HEK293 (cell line): ENCODE measurements around the gene DNAJC7.
A peak's percentile ranks its signal among the peaks of the same experiment; 100 is the strongest.

Experiments used
- GLI4 ChIP-seq: fragments of 450-650 bp; formaldehyde crosslinking; IDR thresholded peaks from 2 replicates; pipeline ENCODE4 v1.5.1; 2016; ENCODE audit warnings: missing biosample characterization, missing genetic modification characterization
- SALL2 ChIP-seq: fragments of 450-650 bp; formaldehyde crosslinking; IDR thresholded peaks from 2 replicates; pipeline ENCODE4 v1.5.0; 2017; ENCODE audit warnings: missing biosample characterization, mild to moderate bottlenecking, missing genetic modification characterization, borderline replicate concordance
- TRIM28 ChIP-seq: IDR thresholded peaks from 2 replicates; pipeline ENCODE4 v1.6.1; 2011; ENCODE audit warnings: low read length, control low read depth, borderline replicate concordance
- YY1 ChIP-seq: fragments of 450-650 bp; formaldehyde crosslinking; IDR thresholded peaks from 2 replicates; pipeline ENCODE4 v1.5.1; 2018; ENCODE audit warnings: missing biosample characterization, missing genetic modification characterization
- ZNF175 ChIP-seq: fragments of 450-650 bp; formaldehyde crosslinking; IDR thresholded peaks from 2 replicates; pipeline ENCODE4 v1.5.1; 2016; ENCODE audit warnings: missing biosample characterization, missing genetic modification characterization
- ZNF214 ChIP-seq: fragments of 450-650 bp; formaldehyde crosslinking; IDR thresholded peaks from 2 replicates; pipeline ENCODE4 v1.5.1; 2017; ENCODE audit warnings: missing biosample characterization, mild to moderate bottlenecking, missing genetic modification characterization, borderline replicate concordance
- ZNF23 ChIP-seq: fragments of 450-650 bp; formaldehyde crosslinking; IDR thresholded peaks from 2 replicates; pipeline ENCODE4 v1.5.1; 2016; ENCODE audit warnings: missing biosample characterization, missing genetic modification characterization, borderline replicate concordance
- ZNF341 ChIP-seq: fragments of 450-650 bp; formaldehyde crosslinking; IDR thresholded peaks from 2 replicates; pipeline ENCODE4; 2016; ENCODE audit warnings: low read depth, missing biosample characterization, missing genetic modification characterization
- ZNF433 ChIP-seq: fragments of 450-650 bp; formaldehyde crosslinking; IDR thresholded peaks from 2 replicates; pipeline ENCODE4 v1.5.1; 2016; ENCODE audit warnings: missing biosample characterization, missing genetic modification characterization, low read depth
- ZNF529 ChIP-seq: fragments of 450-650 bp; formaldehyde crosslinking; IDR thresholded peaks from 2 replicates; pipeline ENCODE4 v1.5.1; 2017; ENCODE audit warnings: missing genetic modification characterization, missing biosample characterization; ENCODE audit not compliant: insufficient replicate concordance
- ZNF560 ChIP-seq: fragments of 450-650 bp; formaldehyde crosslinking; IDR thresholded peaks from 2 replicates; pipeline ENCODE4 v1.5.1; 2017; ENCODE audit warnings: missing biosample characterization, missing genetic modification characterization, borderline replicate concordance
- ZNF610 ChIP-seq: fragments of 450-650 bp; formaldehyde crosslinking; IDR thresholded peaks from 2 replicates; pipeline ENCODE4 v1.5.1; 2016; ENCODE audit warnings: missing biosample characterization, missing genetic modification characterization, borderline replicate concordance
- ZNF623 ChIP-seq: fragments of 450-650 bp; formaldehyde crosslinking; IDR thresholded peaks from 2 replicates; pipeline ENCODE4 v1.5.1; 2016; ENCODE audit warnings: missing biosample characterization, missing genetic modification characterization
- ZNF626 ChIP-seq: fragments of 450-650 bp; sonication (Bioruptor Pico); formaldehyde crosslinking; IDR thresholded peaks from 2 replicates; pipeline ENCODE4 v1.5.1; 2018; ENCODE audit warnings: missing biosample characterization, missing genetic modification characterization, inconsistent platforms
- ZNF658 ChIP-seq: fragments of 450-650 bp; formaldehyde crosslinking; IDR thresholded peaks from 2 replicates; pipeline ENCODE4; 2016; ENCODE audit warnings: missing biosample characterization, missing genetic modification characterization
- ZNF660 ChIP-seq: fragments of 450-650 bp; IDR thresholded peaks from 2 replicates; pipeline ENCODE4 v1.5.1; 2018; ENCODE audit warnings: missing biosample characterization, mild to moderate bottlenecking, missing genetic modification characterization
- ZNF76 ChIP-seq: fragments of 450-650 bp; formaldehyde crosslinking; IDR thresholded peaks from 2 replicates; pipeline ENCODE4; 2016; ENCODE audit warnings: low read depth, missing biosample characterization, missing genetic modification characterization, borderline replicate concordance
- ZNF791 ChIP-seq: fragments of 450-650 bp; formaldehyde crosslinking; IDR thresholded peaks from 2 replicates; pipeline ENCODE4 v1.5.1; 2016; ENCODE audit warnings: missing biosample characterization, missing genetic modification characterization
- TF ChIP-seq, protein P1 (sequence below): fragments of 450-650 bp; IDR thresholded peaks from 2 replicates; pipeline ENCODE4 v1.5.1; 2018; ENCODE audit warnings: missing biosample characterization, missing genetic modification characterization
- TF ChIP-seq, protein P2 (sequence below): fragments of 450-650 bp; formaldehyde crosslinking; IDR thresholded peaks from 2 replicates; pipeline ENCODE4 v1.5.1; 2016; ENCODE audit warnings: missing biosample characterization, missing genetic modification characterization
- TF ChIP-seq, protein P3 (sequence below): fragments of 450-650 bp; formaldehyde crosslinking; IDR thresholded peaks from 2 replicates; pipeline ENCODE4 v1.5.1; 2016; ENCODE audit warnings: missing biosample characterization, missing genetic modification characterization, borderline replicate concordance
- TF ChIP-seq, protein P4 (sequence below): fragments of 450-650 bp; formaldehyde crosslinking; IDR thresholded peaks from 2 replicates; pipeline ENCODE4 v1.5.1; 2017; ENCODE audit warnings: missing biosample characterization, missing genetic modification characterization
- TF ChIP-seq, protein P5 (sequence below): fragments of 450-650 bp; formaldehyde crosslinking; IDR thresholded peaks from 2 replicates; pipeline ENCODE4 v1.5.1; 2016; ENCODE audit warnings: missing biosample characterization, missing genetic modification characterization

Gene DNAJC7

DNA sequence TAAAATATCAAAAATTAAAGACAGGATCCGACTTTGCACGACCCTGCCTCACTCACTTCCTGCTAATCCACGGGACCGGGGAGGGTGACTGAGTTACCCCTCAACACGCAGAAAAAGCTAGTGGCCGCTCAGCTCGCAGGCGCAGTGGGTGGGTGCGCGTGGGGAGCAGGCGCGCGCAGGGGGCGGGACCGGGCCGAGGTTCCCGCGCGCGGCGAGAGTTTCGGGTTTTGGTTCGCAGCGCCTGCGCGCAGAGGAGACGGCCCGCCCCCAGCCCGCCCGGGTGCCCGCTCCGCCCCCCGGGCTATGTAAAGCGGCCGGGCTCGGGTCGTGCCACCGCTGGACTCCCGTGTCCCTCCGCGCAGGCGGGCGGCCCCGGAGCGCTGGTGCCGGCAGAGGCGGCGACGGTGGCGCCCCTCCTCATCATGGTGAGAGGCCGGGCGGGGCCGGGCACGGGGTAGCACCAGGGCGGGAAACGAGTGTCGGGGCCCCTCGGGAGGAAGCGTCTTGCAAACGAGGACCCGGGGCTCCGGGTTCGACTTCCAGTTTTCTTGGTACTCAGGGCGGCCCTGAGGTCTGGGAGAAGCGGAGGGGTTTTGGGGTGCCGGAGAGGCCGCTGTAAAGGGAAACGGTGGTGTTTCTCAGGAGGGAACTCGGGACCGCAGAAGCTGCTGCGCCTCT lies 50.6 kb downstream of the DNAJC7 start, which contains the start of gene CNP (continued):
- TF ChIP-seq, protein P1, sequence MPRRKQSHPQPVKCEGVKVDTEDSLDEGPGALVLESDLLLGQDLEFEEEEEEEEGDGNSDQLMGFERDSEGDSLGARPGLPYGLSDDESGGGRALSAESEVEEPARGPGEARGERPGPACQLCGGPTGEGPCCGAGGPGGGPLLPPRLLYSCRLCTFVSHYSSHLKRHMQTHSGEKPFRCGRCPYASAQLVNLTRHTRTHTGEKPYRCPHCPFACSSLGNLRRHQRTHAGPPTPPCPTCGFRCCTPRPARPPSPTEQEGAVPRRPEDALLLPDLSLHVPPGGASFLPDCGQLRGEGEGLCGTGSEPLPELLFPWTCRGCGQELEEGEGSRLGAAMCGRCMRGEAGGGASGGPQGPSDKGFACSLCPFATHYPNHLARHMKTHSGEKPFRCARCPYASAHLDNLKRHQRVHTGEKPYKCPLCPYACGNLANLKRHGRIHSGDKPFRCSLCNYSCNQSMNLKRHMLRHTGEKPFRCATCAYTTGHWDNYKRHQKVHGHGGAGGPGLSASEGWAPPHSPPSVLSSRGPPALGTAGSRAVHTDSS (tag by site-specific recombination) = 0 out of 2 replicates have a peak, but pooled peaks have one; percentile 16
- TF ChIP-seq ZNF529 (tag by site-specific recombination) (no peak), ZNF610 (tag by site-specific recombination) (no peak), ZNF658 (tag by site-specific recombination) (no peak), ZNF433 (tag by site-specific recombination) (no peak), ZNF623 (no peak), YY1 (tag by site-specific recombination) (peak; percentile 31; the same call in 1 of the 2 replicates), TRIM28 (no peak), SALL2 (no peak), ZNF660 (peak; percentile 66; the same call in 1 of the 2 replicates), ZNF791 (no peak), ZNF341 (no peak), ZNF214 (tag by site-specific recombination) (no peak), ZNF175 (tag by site-specific recombination) (no peak), ZNF23 (tag by site-specific recombination) (no peak), GLI4 (tag by site-specific recombination) (no peak), ZNF626 (no peak), ZNF76 (tag by site-specific recombination) (peak; percentile 41; the same call in 1 of the 2 replicates), ZNF560 (tag by site-specific recombination) (no peak)
- TF ChIP-seq, protein P2, sequence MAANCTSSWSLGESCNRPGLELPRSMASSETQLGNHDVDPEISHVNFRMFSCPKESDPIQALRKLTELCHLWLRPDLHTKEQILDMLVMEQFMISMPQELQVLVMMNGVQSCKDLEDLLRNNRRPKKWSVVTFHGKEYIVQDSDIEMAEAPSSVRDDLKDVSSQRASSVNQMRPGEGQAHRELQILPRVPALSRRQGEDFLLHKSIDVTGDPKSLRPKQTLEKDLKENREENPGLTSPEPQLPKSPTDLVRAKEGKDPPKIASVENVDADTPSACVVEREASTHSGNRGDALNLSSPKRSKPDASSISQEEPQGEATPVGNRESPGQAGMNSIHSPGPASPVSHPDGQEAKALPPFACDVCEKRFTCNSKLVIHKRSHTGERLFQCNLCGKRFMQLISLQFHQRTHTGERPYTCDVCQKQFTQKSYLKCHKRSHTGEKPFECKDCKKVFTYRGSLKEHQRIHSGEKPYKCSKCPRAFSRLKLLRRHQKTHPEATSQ (tag by site-specific recombination) = no peak
- TF ChIP-seq, protein P3, sequence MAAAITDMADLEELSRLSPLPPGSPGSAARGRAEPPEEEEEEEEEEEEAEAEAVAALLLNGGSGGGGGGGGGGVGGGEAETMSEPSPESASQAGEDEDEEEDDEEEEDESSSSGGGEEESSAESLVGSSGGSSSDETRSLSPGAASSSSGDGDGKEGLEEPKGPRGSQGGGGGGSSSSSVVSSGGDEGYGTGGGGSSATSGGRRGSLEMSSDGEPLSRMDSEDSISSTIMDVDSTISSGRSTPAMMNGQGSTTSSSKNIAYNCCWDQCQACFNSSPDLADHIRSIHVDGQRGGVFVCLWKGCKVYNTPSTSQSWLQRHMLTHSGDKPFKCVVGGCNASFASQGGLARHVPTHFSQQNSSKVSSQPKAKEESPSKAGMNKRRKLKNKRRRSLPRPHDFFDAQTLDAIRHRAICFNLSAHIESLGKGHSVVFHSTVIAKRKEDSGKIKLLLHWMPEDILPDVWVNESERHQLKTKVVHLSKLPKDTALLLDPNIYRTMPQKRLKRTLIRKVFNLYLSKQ (tag by site-specific recombination) = no peak
- TF ChIP-seq, protein P4, sequence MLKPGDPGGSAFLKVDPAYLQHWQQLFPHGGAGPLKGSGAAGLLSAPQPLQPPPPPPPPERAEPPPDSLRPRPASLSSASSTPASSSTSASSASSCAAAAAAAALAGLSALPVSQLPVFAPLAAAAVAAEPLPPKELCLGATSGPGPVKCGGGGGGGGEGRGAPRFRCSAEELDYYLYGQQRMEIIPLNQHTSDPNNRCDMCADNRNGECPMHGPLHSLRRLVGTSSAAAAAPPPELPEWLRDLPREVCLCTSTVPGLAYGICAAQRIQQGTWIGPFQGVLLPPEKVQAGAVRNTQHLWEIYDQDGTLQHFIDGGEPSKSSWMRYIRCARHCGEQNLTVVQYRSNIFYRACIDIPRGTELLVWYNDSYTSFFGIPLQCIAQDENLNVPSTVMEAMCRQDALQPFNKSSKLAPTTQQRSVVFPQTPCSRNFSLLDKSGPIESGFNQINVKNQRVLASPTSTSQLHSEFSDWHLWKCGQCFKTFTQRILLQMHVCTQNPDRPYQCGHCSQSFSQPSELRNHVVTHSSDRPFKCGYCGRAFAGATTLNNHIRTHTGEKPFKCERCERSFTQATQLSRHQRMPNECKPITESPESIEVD = no peak
- TF ChIP-seq, protein P5, sequence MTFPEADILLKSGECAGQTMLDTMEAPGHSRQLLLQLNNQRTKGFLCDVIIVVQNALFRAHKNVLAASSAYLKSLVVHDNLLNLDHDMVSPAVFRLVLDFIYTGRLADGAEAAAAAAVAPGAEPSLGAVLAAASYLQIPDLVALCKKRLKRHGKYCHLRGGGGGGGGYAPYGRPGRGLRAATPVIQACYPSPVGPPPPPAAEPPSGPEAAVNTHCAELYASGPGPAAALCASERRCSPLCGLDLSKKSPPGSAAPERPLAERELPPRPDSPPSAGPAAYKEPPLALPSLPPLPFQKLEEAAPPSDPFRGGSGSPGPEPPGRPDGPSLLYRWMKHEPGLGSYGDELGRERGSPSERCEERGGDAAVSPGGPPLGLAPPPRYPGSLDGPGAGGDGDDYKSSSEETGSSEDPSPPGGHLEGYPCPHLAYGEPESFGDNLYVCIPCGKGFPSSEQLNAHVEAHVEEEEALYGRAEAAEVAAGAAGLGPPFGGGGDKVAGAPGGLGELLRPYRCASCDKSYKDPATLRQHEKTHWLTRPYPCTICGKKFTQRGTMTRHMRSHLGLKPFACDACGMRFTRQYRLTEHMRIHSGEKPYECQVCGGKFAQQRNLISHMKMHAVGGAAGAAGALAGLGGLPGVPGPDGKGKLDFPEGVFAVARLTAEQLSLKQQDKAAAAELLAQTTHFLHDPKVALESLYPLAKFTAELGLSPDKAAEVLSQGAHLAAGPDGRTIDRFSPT (tag by site-specific recombination) = 0 out of 2 replicates have a peak, but pooled peaks have one; percentile 58
